Fibroblast of the aortic adventitia (primary cell): ENCODE results near the gene UNKL. TPM values are rescaled to one million over a fixed set of nuclear protein-coding genes. Genes with fewer than 3 reads are reported as not detected.

ENCODE experiments used
- DNase-seq: peaks from one replicate; pipeline ENCODE4 v3.0.0-alpha.2; 2010; ENCODE audit warnings: low read depth
- H3K4me3 ChIP-seq: 2 replicates; pipeline ENCODE4 v1.5.1; 2011; ENCODE audit warnings: low read depth, mild to moderate bottlenecking, control low read depth, low read length, moderate library complexity
- CTCF ChIP-seq: IDR thresholded peaks from 2 replicates; pipeline ENCODE4 v1.5.1; 2011; ENCODE audit warnings: mild to moderate bottlenecking, low read length, control low read depth, inconsistent platforms; ENCODE audit not compliant: insufficient read depth
- total RNA-seq: library from RNA; depleted of rRNA; stranded (reverse); fragments of >200 nt; gene quantifications from 2 replicates; pipeline ENCODE4 v1.2.3, GENCODE V29; 2012; ENCODE audit warnings: low replicate concordance

UNKL gene
- total RNA-seq, 1 donor = 11.5 TPM

GRCh38 chr16:1348441-1348840 lies 66.1 kb downstream of the UNKL start:
- no peak for DNase-seq
- TF ChIP-seq CTCF = no peak
- no peak overlapping the region for H3K4me3 ChIP-seq

GRCh38 chr16:1347962-1348361 lies 66.5 kb downstream of the UNKL start:
- no peak overlapping the region for H3K4me3 ChIP-seq
- no peak for TF ChIP-seq CTCF
- DNase-seq = no peak

GRCh38 chr16:1347286-1347855 lies 67.1 kb downstream of the UNKL start:
- H3K4me3 ChIP-seq = no peak overlapping the region
- no peak for TF ChIP-seq CTCF
- DNase-seq = no peak

GRCh38 chr16:1346422-1347285 lies 67.8 kb downstream of the UNKL start:
- DNase-seq = no peak
- TF ChIP-seq CTCF = peak; percentile 5

GRCh38 chr16:1345651-1346421 lies 68.7 kb downstream of the UNKL start:
- DNase-seq = no peak
- no peak for TF ChIP-seq CTCF
- H3K4me3 ChIP-seq = no peak overlapping the region

More at GRCh38 chr16:1346422-1347285, 67.8 kb downstream of the UNKL start:
- H3K4me3 ChIP-seq = no peak overlapping the region

- no peak for TF ChIP-seq CTCF
- no peak for DNase-seq
These were observed 69.4 kb downstream of the UNKL start for GRCh38 chr16:1345087-1345486.

More at GRCh38 chr16:1345087-1345486, 69.4 kb downstream of the UNKL start:
- H3K4me3 ChIP-seq = no peak overlapping the region
